ENCODE measurements around the gene SSB. TPM values are rescaled to one million over a fixed set of nuclear protein-coding genes. Genes with fewer than 3 reads are reported as not detected.
"Not testable (repeated sequence)": the region's sequence is repeated elsewhere in the genome, so short reads cannot be mapped to it uniquely, and the experiment has no call there.

Gene SSB
- 100 to 1,000 TPM; 107 to 174 (median 157) TPM for total RNA-seq

DNA sequence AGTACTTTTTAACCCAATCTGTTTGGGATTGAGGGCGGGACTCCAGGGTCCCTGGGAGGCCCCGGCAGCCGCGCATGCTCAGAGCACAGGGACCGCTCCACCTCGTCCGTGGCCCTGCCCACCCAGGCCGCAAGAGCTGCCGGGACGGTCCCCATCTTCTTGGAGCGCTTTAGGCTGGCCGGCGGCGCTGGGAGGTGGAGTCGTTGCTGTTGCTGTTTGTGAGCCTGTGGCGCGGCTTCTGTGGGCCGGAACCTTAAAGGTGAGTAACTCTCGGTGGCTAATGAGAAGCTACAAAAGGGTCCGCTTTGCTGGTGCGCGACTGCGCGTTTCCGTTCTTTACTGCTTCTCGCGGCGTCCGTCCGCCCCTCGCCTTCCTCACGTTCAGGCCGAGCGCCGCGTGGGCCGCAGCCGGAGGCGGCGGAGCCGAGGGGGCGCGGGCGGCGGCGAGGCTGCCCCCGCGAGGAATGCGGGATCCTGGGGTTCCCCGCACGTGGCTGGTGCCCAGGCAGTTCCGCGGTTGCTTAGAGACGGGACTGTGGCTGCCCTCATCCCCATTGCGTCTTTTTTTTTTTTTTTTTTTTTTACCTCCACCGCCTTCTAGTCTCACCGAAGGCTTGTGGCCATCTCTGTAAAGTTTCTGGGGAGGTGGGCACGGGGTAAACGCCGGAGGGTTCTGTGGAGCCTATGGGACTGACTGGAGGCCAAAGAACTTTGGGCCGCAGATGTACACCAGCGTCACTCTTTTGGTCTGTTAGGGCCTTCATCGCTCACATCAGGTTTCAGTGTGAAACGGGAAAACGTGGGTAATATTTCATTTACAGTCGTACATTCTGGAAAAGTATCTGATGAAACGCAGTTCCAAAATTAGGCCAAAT is at the start of gene SSB:
Gene SSB, plus strand, starts transcription at position 154 of the 875 bp plus-strand sequence. CDS start 2,090 bp downstream, outside the sequence.
- peak within 1 kb of the TSS; percentile 40 to 71 for H3K27ac ChIP-seq
- ATAC-seq (replicated peaks in 6 of 8): peak; percentile 86 to 99 (median 99)
- H3K4me1 ChIP-seq (replicated peaks in 1 of 2): peaks cover 11 to 17% of the 10 kb centered on the region in 2 donors
- in situ Hi-C loops (cut with MboI; ENCODE audit: low pct_unique_long_range_greater_than_20kb in 2 of 9, low sequenced_read_pairs in 9 of 9, unreplicated experiment in 9 of 9): no loop called here
- WGBS, 10 experiments: 0 to 3% (median 1%) methylated on average over 1 to 40 of the region's 67 CpGs; no CpG with 5 or more reads in 2 of the 10 experiments
- H3K4me3 ChIP-seq: peak within 1 kb of the TSS; percentile 50 to 85 (median 55)

DNA sequence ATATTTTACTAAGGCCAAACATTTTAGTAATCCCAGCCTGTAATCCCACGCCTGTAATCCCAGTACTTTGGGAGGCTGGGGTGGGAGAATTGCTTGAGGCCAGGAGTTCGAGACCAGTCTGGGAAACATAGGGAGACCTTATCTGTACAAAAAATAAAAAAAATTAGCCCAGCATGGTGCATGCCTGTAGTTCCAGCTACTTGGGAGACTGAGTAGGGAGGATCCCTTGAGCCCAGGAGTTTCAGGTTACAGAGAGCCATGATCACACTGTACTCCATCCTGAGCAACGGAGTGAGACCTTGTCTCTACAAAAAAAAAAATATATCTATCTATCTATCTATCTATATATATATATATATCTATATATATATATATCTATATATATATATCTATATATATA is 45.9 kb upstream of the SSB start:
- ATAC-seq (replicated peaks in 6 of 8): no peak
- WGBS, 10 experiments: 47 to 100% (median 90%) methylated on average over 1 to 2 of the region's 3 CpGs; no CpG with 5 or more reads in 5 of the 10 experiments
- Histone ChIP-seq H3K27ac (no peak overlapping the region), H3K4me1 (replicated peaks in 1 of 2) (no peaks in the 10 kb centered on the region), H3K4me3 (no peak overlapping the region)
- in situ Hi-C loops (cut with MboI; ENCODE audit: low pct_unique_long_range_greater_than_20kb in 2 of 9, low sequenced_read_pairs in 9 of 9, unreplicated experiment in 9 of 9): no loop called here

DNA sequence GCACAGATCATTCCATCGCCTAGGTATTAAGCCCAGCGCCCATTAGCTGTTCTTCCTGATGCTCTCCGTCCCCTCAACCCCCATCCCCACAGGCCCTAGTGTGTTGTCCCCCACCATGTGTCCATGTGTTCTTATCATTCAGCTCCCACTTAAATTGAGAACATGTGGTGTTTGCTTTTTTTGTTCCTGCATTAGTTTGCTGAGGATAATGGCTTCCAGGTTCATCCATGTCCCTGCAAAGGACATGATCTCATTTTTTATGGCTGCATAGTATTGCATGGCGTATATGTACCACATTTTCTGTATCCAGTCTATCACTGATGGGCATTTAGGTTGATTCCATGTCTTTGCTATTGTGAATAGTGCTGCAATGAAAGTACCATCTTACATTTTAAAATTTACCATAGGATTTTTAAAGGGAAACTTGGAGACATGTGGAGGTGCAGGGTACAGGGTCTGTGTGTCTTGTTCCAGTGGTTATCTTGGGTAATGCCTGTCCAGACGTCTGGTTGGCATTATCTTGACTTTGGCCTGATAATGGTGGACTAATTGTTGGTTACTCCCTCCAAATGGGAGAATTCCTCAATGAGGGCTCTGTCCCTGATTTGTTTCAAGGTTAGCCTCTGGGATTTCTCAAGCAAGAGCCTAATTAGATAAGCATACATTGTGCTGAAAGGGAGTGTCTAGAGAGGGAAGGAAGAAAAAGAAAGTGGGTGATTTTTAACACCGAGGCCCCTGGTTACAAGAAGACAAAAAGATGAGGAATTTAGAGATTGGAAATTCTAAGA is 43.4 kb upstream of the SSB start:
- no peak for ATAC-seq (replicated peaks in 6 of 8)
- Histone ChIP-seq H3K4me3 (no peak overlapping the region), H3K27ac (no peak overlapping the region), H3K4me1 (replicated peaks in 1 of 2) (no peaks in the 10 kb centered on the region)
- in situ Hi-C loops (cut with MboI; ENCODE audit: low pct_unique_long_range_greater_than_20kb in 2 of 9, low sequenced_read_pairs in 9 of 9, unreplicated experiment in 9 of 9): no loop called here
- WGBS, 10 experiments: 46 to 100% (median 76%) methylated on average over 1 to 3 of the region's 6 CpGs; no CpG with 5 or more reads in 1 of the 10 experiments

DNA sequence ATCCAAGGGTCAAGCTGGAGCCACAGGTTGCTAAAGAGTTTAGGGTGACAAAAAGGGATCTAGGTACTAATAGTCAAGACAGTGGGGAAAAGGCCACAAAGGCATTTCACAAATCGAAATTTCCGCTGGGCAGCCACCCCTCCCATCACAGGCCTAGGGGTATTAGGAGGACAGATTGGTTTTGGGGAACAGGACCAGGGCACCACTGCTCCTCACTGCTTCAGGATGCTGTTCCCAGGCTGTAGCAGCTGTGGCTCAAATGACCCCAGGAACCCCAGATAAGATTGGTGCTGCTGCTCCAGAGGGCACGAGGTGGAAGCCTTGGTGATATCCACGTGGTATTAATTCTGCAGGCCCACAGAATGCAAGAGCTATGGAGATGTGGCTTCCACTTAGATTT is 42.3 kb upstream of the SSB start:
- in situ Hi-C loops (cut with MboI; ENCODE audit: low pct_unique_long_range_greater_than_20kb in 2 of 9, low sequenced_read_pairs in 9 of 9, unreplicated experiment in 9 of 9): no loop called here
- Histone ChIP-seq H3K27ac (no peak overlapping the region), H3K4me3 (no peak overlapping the region), H3K4me1 (replicated peaks in 1 of 2) (no peaks in the 10 kb centered on the region)
- 60 to 100% (median 70%) methylated on average over 1 to 4 of the region's 4 CpGs; no CpG with 5 or more reads in 6 of the 10 experiments for WGBS, 10 experiments
- no peak for ATAC-seq (replicated peaks in 6 of 8)

DNA sequence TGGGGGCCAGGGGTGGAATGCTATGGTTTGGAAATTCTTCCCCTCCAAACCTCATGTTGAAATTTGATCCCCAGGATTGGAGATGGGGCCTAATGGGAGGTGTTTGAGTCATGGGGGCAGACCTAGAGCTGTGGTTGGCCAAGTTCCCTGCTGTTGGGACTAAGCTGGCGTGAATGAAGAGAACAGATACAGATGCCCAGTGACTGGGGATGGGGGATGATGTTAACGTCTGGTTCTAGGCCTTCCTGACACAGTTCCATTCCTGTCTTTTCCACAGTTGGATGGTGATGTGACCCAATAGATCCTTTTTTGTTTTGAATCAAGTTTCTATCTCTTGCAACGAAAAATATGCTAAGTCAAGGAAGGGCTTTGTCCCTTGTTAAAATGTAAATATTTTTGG is 41.3 kb upstream of the SSB start:
- WGBS, 10 experiments: 25 to 100% (median 84%) methylated on average over 1 to 3 of the region's 3 CpGs; no CpG with 5 or more reads in 4 of the 10 experiments
- no peaks in the 10 kb centered on the region for H3K4me1 ChIP-seq (replicated peaks in 1 of 2)
- no peak overlapping the region for H3K4me3 ChIP-seq
- ATAC-seq (replicated peaks in 6 of 8): no peak
- in situ Hi-C loops (cut with MboI; ENCODE audit: low pct_unique_long_range_greater_than_20kb in 2 of 9, low sequenced_read_pairs in 9 of 9, unreplicated experiment in 9 of 9): no loop called here
- no peak overlapping the region for H3K27ac ChIP-seq

DNA sequence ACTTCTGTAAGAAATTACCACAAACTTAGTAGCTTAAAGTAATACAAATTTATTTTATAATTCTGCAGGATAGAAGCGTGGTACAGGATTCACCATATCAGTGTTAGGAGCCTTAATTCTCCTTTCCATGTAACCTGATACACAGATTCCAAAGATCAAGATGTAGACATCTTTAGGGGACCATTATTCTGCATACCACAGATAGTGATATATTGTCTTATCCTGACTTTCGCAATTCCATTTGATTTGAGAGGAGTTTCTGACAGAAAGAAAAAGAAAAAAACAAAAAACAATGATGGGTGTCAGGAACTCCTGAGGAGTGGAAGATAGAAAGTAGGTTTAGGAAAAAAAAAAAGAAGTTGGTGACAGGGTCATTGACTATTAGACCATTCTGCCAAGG is 40.9 kb upstream of the SSB start:
- WGBS, 10 experiments: 50 to 100% (median 100%) methylated on average over 1 to 2 of the region's 2 CpGs; no CpG with 5 or more reads in 1 of the 10 experiments
- no peak overlapping the region for H3K4me3 ChIP-seq
- in situ Hi-C loops (cut with MboI; ENCODE audit: low pct_unique_long_range_greater_than_20kb in 2 of 9, low sequenced_read_pairs in 9 of 9, unreplicated experiment in 9 of 9): no loop called here
- no peaks in the 10 kb centered on the region for H3K4me1 ChIP-seq (replicated peaks in 1 of 2)
- no peak overlapping the region for H3K27ac ChIP-seq
- ATAC-seq (replicated peaks in 6 of 8): no peak

DNA sequence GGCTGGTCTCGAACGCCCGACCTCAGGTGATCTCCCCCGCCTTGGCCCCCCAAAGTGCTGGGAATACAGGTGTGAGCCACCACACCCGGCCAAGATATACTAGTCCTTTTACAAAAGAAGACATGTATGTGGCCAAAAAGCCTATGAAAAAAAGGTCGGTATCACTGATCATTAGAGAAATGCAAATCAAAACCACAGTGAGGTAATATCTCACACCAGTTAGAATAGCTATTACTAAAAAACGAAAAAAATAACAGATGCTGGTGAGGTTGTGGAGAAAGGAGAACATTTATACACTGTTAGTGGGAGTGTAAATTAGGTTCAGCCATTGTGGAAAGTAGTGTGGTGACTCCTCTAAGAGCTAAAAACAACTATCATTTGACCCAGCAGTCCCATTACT is 38.7 kb upstream of the SSB start:
- WGBS, 10 experiments: 0 to 100% (median 50%) methylated on average over 1 to 5 of the region's 7 CpGs; no CpG with 5 or more reads in 3 of the 10 experiments
- ATAC-seq (replicated peaks in 6 of 8): no peak
- Histone ChIP-seq H3K27ac (no peak overlapping the region), H3K4me1 (replicated peaks in 1 of 2) (no peaks in the 10 kb centered on the region), H3K4me3 (no peak overlapping the region)
- in situ Hi-C loops (cut with MboI; ENCODE audit: low pct_unique_long_range_greater_than_20kb in 2 of 9, low sequenced_read_pairs in 9 of 9, unreplicated experiment in 9 of 9): no loop called here

DNA sequence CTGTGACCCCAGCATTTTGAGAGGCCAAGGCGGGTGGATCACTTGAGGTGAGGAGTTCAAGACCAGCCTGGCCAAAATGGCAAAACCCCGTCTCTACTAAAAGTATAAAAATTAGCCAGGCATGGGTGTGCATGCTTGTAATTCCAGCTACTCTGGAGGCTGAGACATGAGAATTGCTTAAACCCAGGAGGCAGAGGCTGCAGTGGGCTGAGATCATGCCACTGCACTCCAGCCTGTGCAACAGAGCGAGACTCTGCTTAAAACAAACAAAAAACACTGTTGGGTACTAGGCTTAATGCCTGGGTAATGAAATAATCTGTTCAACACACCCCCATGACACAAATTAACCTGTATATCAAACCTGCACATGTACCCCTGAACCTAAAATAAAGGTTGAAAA is 37.9 kb upstream of the SSB start:
- not testable (repeated sequence) for H3K4me1 ChIP-seq (replicated peaks in 1 of 2)

DNA sequence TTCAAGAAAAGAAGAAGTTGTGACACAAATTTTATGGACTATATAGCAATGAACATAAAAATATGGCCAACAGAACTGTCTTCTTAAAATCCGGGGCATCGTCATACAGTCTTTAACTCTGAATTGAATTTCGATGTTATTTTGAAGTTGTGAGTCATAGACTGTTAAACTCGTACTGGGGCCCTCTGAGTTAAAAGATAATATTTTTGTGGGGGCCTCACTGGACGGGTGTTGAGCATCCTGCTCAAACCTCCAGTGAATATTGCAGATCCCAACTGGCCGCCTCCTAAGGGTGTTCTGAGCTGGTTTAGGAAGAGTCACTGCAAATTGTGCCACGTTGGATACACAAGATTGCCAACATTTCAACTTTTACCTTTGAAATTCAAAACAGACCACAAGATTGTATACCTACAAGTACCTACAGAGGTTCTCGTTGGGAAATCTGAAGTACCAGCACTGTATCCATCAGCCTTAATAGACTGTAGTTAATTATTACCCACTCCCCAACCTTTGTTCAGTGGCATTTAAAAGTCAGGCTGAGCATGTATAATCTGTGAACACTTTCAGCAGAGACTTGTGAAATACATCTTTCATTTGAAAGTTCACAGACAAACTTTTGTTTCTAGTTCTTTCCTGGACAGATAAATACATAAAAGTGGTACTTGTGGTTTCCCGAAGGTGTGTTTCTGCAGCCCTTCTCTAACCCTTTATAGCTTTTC is 37.3 kb upstream of the SSB start:
- Histone ChIP-seq H3K4me1 (replicated peaks in 1 of 2) (no peaks in the 10 kb centered on the region), H3K4me3 (no peak overlapping the region), H3K27ac (no peak overlapping the region)
- in situ Hi-C loops (cut with MboI; ENCODE audit: low pct_unique_long_range_greater_than_20kb in 2 of 9, low sequenced_read_pairs in 9 of 9, unreplicated experiment in 9 of 9): no loop called here
- 45 to 98% (median 81%) methylated on average over 1 to 8 of the region's 9 CpGs; no CpG with 5 or more reads in 1 of the 10 experiments for WGBS, 10 experiments
- ATAC-seq (replicated peaks in 6 of 8): no peak

More for the DNA sequence above, 37.9 kb upstream of the SSB start:
- 10 to 100% (median 60%) methylated on average over 1 to 3 of the region's 3 CpGs; no CpG with 5 or more reads in 3 of the 10 experiments for WGBS, 10 experiments
- ATAC-seq (replicated peaks in 6 of 8); H3K4me3 ChIP-seq; in situ Hi-C loops (cut with MboI; ENCODE audit: low pct_unique_long_range_greater_than_20kb in 2 of 9, low sequenced_read_pairs in 9 of 9, unreplicated experiment in 9 of 9); H3K27ac ChIP-seq: not testable (repeated sequence)

DNA sequence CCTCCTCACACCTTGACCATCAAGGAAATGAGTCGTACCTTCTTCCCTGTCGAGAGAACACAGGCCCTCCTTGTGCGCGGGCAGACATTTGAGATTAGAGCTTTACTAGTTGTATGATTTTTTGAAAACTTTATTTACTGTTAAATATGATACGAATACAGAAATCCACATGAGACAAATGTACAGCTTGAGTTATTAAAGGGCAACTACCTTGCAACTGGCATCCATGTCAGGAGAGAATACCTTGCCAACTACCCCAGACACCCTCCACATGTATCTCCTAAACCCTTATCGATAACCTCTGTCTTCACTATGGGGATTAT is 36.7 kb upstream of the SSB start:
- ATAC-seq (replicated peaks in 6 of 8): no peak
- H3K4me1 ChIP-seq (replicated peaks in 1 of 2): no peaks in the 10 kb centered on the region
- no peak overlapping the region for H3K27ac ChIP-seq
- in situ Hi-C loops (cut with MboI; ENCODE audit: low pct_unique_long_range_greater_than_20kb in 2 of 9, low sequenced_read_pairs in 9 of 9, unreplicated experiment in 9 of 9): no loop called here
- WGBS, 10 experiments: 56 to 100% (median 84%) methylated on average over 1 to 6 of the region's 6 CpGs; no CpG with 5 or more reads in 1 of the 10 experiments
- no peak overlapping the region for H3K4me3 ChIP-seq

DNA sequence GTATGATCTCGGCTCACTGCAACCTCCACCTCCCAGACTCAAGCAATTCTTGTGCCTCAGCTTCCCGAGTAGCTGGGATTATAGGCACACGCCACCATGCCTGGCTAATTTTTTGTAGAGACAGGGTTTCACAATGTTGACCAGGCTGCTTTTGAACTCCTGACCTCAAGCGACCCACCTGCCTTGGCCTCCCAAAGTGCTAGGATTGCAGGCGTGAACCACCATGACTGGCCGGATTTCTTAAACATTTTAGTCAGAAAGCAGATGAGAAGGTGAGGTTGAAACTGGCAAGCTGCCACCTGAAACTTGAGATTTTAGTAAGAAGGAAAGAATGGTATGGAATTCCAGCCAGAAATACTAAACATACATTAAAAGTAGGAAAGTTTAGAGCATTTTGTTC is 33.1 kb upstream of the SSB start:
- in situ Hi-C loops (cut with MboI; ENCODE audit: low pct_unique_long_range_greater_than_20kb in 2 of 9, low sequenced_read_pairs in 9 of 9, unreplicated experiment in 9 of 9): no loop called here
- Histone ChIP-seq H3K27ac (no peak overlapping the region), H3K4me3 (no peak overlapping the region), H3K4me1 (replicated peaks in 1 of 2) (no peaks in the 10 kb centered on the region)
- no peak for ATAC-seq (replicated peaks in 6 of 8)
- 68 to 100% (median 84%) methylated on average over 1 to 5 of the region's 6 CpGs for WGBS, 10 experiments

DNA sequence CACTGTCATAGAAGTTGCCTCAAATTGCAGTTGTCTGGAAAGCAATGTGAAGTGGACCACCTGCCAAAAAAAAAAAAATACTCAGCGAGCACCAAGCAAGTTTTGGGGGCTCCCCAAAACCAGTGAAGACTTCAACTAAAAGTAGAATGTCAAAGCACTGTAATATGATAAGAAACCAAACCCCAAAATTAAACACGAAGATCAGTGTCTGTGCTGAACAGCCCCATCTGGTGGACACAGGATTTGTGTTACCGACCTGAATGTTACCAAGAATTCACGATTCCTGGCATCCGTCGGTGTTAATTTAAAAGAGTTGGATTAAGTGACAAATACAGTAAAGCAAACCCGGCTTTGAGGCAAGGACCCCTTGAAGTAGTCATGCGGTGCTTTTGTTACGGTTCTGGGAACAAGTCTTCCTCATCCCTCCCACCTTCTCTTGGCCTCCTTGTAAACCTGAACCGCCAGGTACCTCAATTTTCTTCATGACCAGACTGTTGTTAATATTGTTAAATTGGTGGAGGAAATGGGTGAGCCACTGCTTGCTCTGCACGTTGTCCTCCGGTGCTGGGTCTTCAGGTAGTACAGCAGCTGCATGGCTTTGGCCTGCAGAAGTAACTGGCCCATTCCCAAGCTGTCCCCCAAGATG is 31.3 kb upstream of the SSB start:
- WGBS, 10 experiments: 1 to 73% (median 39%) methylated on average over 1 to 9 of the region's 12 CpGs
- H3K27ac ChIP-seq: no peak overlapping the region
- peak in 3 of 8 experiments; percentile 39 to 69 (median 52) for ATAC-seq (replicated peaks in 6 of 8)
- in situ Hi-C loops (cut with MboI; ENCODE audit: low pct_unique_long_range_greater_than_20kb in 2 of 9, low sequenced_read_pairs in 9 of 9, unreplicated experiment in 9 of 9): no loop called here
- no peak overlapping the region for H3K4me3 ChIP-seq
- no peaks in the 10 kb centered on the region for H3K4me1 ChIP-seq (replicated peaks in 1 of 2)
